Measurements from ENCODE around the gene SYPL1.

The SYPL1 gene

DNA sequence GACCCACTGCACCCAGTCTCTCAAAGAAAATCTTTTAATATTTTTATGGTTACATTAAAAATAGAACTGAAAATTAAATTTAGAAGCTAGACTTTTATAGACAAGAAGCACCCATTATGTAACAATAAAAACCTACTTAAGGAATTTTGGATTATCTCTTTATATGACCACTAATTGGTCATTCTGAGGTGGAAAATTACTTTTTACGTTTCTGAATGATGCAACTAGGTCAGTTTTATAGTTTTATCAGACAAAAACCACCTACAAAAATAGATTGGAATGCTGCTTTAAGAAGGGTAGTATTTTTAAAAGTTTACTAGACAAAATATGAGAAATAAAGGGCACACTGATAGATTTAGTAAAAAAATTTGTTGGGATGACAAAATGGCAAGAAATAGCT, 16.5 kb downstream of the SYPL1 start:
- TF ChIP-seq, protein P1, sequence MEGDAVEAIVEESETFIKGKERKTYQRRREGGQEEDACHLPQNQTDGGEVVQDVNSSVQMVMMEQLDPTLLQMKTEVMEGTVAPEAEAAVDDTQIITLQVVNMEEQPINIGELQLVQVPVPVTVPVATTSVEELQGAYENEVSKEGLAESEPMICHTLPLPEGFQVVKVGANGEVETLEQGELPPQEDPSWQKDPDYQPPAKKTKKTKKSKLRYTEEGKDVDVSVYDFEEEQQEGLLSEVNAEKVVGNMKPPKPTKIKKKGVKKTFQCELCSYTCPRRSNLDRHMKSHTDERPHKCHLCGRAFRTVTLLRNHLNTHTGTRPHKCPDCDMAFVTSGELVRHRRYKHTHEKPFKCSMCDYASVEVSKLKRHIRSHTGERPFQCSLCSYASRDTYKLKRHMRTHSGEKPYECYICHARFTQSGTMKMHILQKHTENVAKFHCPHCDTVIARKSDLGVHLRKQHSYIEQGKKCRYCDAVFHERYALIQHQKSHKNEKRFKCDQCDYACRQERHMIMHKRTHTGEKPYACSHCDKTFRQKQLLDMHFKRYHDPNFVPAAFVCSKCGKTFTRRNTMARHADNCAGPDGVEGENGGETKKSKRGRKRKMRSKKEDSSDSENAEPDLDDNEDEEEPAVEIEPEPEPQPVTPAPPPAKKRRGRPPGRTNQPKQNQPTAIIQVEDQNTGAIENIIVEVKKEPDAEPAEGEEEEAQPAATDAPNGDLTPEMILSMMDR (IDR thresholded peaks at IDR 0.05; ENCODE audit: low read length, missing control alignments): no peak
- no peak overlapping the region for H3K4me3 ChIP-seq (replicated peaks; ENCODE audit: low read depth, low read length)
- no peak for DNase-seq (ENCODE audit: low read depth)

DNA sequence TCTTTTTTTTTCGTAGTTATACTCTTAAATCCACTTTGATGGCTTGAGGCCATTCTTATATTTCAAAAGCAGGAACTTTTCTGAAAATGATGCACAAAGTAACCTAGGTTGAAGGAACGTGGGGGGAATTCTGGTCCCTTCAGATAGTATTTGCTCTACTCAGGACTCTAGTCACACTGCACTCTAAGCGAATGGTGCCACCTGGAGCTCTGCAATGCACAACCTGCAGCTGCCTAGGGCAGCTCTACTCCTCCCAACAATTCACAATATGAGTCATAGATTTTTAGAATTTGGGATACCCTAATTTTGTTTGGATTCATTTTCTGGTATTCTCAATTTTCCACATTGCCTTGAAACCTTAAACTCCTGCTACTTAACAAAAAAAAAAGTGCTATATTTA, 17.3 kb downstream of the SYPL1 start:
- DNase-seq (ENCODE audit: low read depth): no peak
- no peak overlapping the region for H3K4me3 ChIP-seq (replicated peaks; ENCODE audit: low read depth, low read length)
- TF ChIP-seq, protein P1 (IDR thresholded peaks at IDR 0.05; ENCODE audit: low read length, missing control alignments): no peak

DNA sequence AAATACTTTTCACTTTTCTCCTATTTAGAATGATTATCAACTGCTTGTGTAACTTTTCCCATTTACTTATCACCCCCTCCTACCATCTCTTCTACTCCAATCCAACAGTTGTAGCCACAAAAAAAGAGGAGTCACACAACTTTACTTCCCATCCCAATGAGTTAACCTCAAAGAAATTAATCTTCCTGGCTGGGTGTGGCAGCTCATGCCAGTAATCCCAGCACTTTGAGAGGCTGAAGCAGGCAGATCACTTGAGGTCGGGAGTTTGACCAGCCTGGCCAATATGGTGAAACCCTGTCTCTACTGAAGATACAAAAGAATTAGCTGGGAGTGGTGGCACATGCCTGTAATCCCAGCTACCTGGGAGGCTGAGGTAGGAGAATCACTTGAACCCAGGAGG, 19.9 kb downstream of the SYPL1 start:
- H3K4me3 ChIP-seq (replicated peaks; ENCODE audit: low read depth, low read length): no peak overlapping the region
- DNase-seq (ENCODE audit: low read depth): no peak
- TF ChIP-seq, protein P1 (IDR thresholded peaks at IDR 0.05; ENCODE audit: low read length, missing control alignments): no peak

- no peak for DNase-seq (ENCODE audit: low read depth)
- TF ChIP-seq, protein P1 (IDR thresholded peaks at IDR 0.05; ENCODE audit: low read length, missing control alignments): no peak
- no peak overlapping the region for H3K4me3 ChIP-seq (replicated peaks; ENCODE audit: low read depth, low read length)
These were observed 22.5 kb downstream of the SYPL1 start for GRCh38 chr7:106089647-106090046.

- TF ChIP-seq, protein P1 (IDR thresholded peaks at IDR 0.05; ENCODE audit: low read length, missing control alignments): no peak
- DNase-seq (ENCODE audit: low read depth): no peak
- H3K4me3 ChIP-seq (replicated peaks; ENCODE audit: low read depth, low read length): no peak overlapping the region
These were observed 24.1 kb downstream of the SYPL1 start for GRCh38 chr7:106088014-106088413.

GRCh38 chr7:106086062-106086461, 26.1 kb downstream of the SYPL1 start:
- TF ChIP-seq, protein P1 (IDR thresholded peaks at IDR 0.05; ENCODE audit: low read length, missing control alignments): no peak
- DNase-seq (ENCODE audit: low read depth): no peak
- no peak overlapping the region for H3K4me3 ChIP-seq (replicated peaks; ENCODE audit: low read depth, low read length)

DNA sequence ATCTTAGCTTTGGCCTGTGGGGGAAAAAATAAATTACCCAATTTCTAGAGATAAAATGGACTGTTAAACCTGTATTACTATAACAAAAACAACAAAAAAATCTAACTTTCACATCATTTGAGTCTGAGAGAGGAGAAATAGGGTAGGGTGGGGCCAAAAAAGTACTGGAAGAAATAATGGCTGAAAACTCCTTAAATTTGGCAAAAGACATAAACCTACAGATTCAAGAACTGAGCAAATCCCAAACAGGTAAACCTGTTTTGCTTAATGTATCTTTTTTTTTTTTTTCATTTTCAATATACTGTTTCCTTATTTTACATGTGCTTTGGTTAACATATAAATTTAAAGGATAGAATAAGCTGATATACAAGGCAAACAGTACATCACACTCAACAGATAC, 27.1 kb downstream of the SYPL1 start:
- TF ChIP-seq, protein P1 (IDR thresholded peaks at IDR 0.05; ENCODE audit: low read length, missing control alignments): no peak
- no peak for DNase-seq (ENCODE audit: low read depth)
- no peak overlapping the region for H3K4me3 ChIP-seq (replicated peaks; ENCODE audit: low read depth, low read length)

Data from fibroblast of pulmonary artery (primary cell).